Naive thymus-derived CD4-positive, alpha-beta T cell (primary cell): Measurements from ENCODE around the gene LILRA5. TPM values are rescaled to one million over a fixed set of nuclear protein-coding genes. Genes with fewer than 3 reads are reported as not detected.
"Not testable (repeated sequence)": the region's sequence is repeated elsewhere in the genome, so short reads cannot be mapped to it uniquely, and the experiment has no call there.

ENCODE experiments used
- ATAC-seq: fragments of 150-1000 bp; cut with Tn5 transposase; 2 replicates; pipeline ENCODE4 v1.10.0; 2021; ENCODE audit warnings: mild to moderate bottlenecking, moderate library complexity
- CTCF ChIA-PET: fragments of 350-600 bp; sonication (Branson Sonifier 250); formaldehyde crosslinking; loops from one replicate; lab custom pipeline; 2021; ENCODE audit warnings: antibody characterized with exemption; lab: Charles Lee
- POLR2A ChIA-PET: fragments of 350-600 bp; sonication (Branson Sonifier 250); formaldehyde crosslinking; loops from one replicate; lab custom pipeline; 2021; ENCODE audit warnings: antibody characterized with exemption, inconsistent platforms; lab: Charles Lee
- DNase-seq, 9 donors: peaks; one replicate each; pipeline versions ENCODE4 v3.0.0 to v3.0.0-alpha.2; 2020 to 2022; ENCODE audit warnings: mixed read lengths in 1 of 9
- H3K27ac ChIP-seq: one replicate; pipeline ENCODE4 v1.7.0; 2013; ENCODE audit warnings: mild to moderate bottlenecking, low read depth, low read length, moderate library complexity
- H3K27me3 ChIP-seq, 2 donors: one replicate each; pipeline ENCODE4 v1.7.0; 2013; ENCODE audit warnings: low read length in 2 of 2, mild to moderate bottlenecking in 2 of 2, moderate library complexity in 2 of 2; ENCODE audit not compliant: control insufficient read depth in 2 of 2, insufficient read depth in 2 of 2
- H3K36me3 ChIP-seq, 3 experiments: 1 replicate in 2 of 3; 2 replicates in 1 of 3; pipeline ENCODE4 v1.7.0; 2013; ENCODE audit warnings: low read length in 3 of 3, mild to moderate bottlenecking in 3 of 3, moderate library complexity in 1 of 3; ENCODE audit not compliant: insufficient read depth in 3 of 3, control insufficient read depth in 2 of 3
- H3K4me1 ChIP-seq, 2 donors: one replicate each; pipeline ENCODE4 v1.7.0; 2013; ENCODE audit warnings: low read length in 2 of 2, mild to moderate bottlenecking in 2 of 2, moderate library complexity in 1 of 2; ENCODE audit not compliant: control insufficient read depth in 2 of 2, insufficient read depth in 2 of 2
- H3K4me3 ChIP-seq: 2 replicates; pipeline ENCODE4 v1.7.0; 2013; ENCODE audit warnings: mild to moderate bottlenecking, low read length
- H3K9me3 ChIP-seq, 3 experiments: 1 replicate in 2 of 3; 2 replicates in 1 of 3; pipeline ENCODE4 v1.7.0; 2013; ENCODE audit warnings: low read length in 3 of 3; ENCODE audit not compliant: control insufficient read depth in 2 of 3
- H3K27ac Mint-ChIP-seq, 9 donors: one replicate each; pipeline ENCODE4 v1.8.0; 2020 to 2022; ENCODE audit warnings: mixed read lengths in 9 of 9, mild to moderate bottlenecking in 8 of 9, moderate library complexity in 5 of 9, inconsistent platforms in 2 of 9
- H3K27me3 Mint-ChIP-seq, 5 donors: one replicate each; pipeline ENCODE4 v1.8.0; 2021 to 2022; ENCODE audit warnings: mixed read lengths in 5 of 5, mild to moderate bottlenecking in 1 of 5
- H3K36me3 Mint-ChIP-seq, 5 donors: one replicate each; pipeline ENCODE4 v1.8.0; 2020 to 2022; ENCODE audit warnings: mixed read lengths in 5 of 5, mild to moderate bottlenecking in 3 of 5, inconsistent platforms in 1 of 5
- H3K4me1 Mint-ChIP-seq, 7 donors: one replicate each; pipeline ENCODE4 v1.8.0; 2020 to 2022; ENCODE audit warnings: mixed read lengths in 7 of 7, mild to moderate bottlenecking in 3 of 7, inconsistent platforms in 1 of 7
- H3K4me3 Mint-ChIP-seq, 10 donors: one replicate each; pipeline ENCODE4 v1.8.0; 2020 to 2022; ENCODE audit warnings: mild to moderate bottlenecking in 10 of 10, mixed read lengths in 10 of 10, moderate library complexity in 6 of 10, inconsistent platforms in 2 of 10
- H3K9me3 Mint-ChIP-seq, 11 donors: one replicate each; pipeline ENCODE4 v1.8.0; 2020 to 2022; ENCODE audit warnings: mixed read lengths in 11 of 11, mild to moderate bottlenecking in 4 of 11, inconsistent platforms in 1 of 11, moderate library complexity in 1 of 11
- intact Hi-C, 2 donors: fragments of 100-400 bp; cut with micrococcal nuclease; formaldehyde crosslinking; loops; one replicate each; pipeline ENCODE4 v1.15.1; 2023
- polyA plus RNA-seq, 2 donors: library from polyadenylated mRNA; unstranded; fragments of 300-500 nt; fragmentation: Illumina TruSeq; gene quantifications; one replicate each; pipeline ENCODE4 v1.2.3, GENCODE V29; 2021
- total RNA-seq, 6 experiments: library from RNA in 5 of 6; stranded (reverse) in 5 of 6; gene quantifications; 1 replicate in 5 of 6; 2 replicates in 1 of 6; pipeline ENCODE4 v1.2.3 and lab custom pipeline; 2021 to 2026

LILRA5 gene
- total and polyA plus RNA-seq, 7 experiments from 2014 or later = 0.32 to 82.1 (median 0.54) TPM; not detected in 2

- H3K27me3 ChIP-seq, H3K36me3 Mint-ChIP-seq, POLR2A ChIA-PET, DNase-seq, H3K9me3 ChIP-seq, H3K4me3 Mint-ChIP-seq, intact Hi-C loops, H3K4me1 ChIP-seq, CTCF ChIA-PET, H3K9me3 Mint-ChIP-seq, ATAC-seq, H3K4me3 ChIP-seq, H3K36me3 ChIP-seq, H3K27ac ChIP-seq, H3K4me1 Mint-ChIP-seq, H3K27ac Mint-ChIP-seq: not testable (repeated sequence)
- peaks cover 20 to 58% (median 29%) of the 10 kb centered on the region in 5 donors for H3K27me3 Mint-ChIP-seq
Measured at GRCh38 chr19:54277111-54277615, 35.8 kb downstream of the LILRA5 start.

- peaks cover 12 to 59% (median 24%) of the 10 kb centered on the region in 5 donors for H3K27me3 Mint-ChIP-seq
Measured at GRCh38 chr19:54275951-54276350, 37.0 kb downstream of the LILRA5 start.

GRCh38 chr19:54274516-54274915 lies 38.5 kb downstream of the LILRA5 start:
- POLR2A ChIA-PET, H3K4me3 ChIP-seq, H3K4me1 Mint-ChIP-seq, H3K36me3 ChIP-seq, H3K9me3 ChIP-seq, H3K36me3 Mint-ChIP-seq, ATAC-seq, H3K4me3 Mint-ChIP-seq, H3K27ac ChIP-seq, DNase-seq, H3K27ac Mint-ChIP-seq, H3K9me3 Mint-ChIP-seq, H3K27me3 ChIP-seq, intact Hi-C loops, H3K4me1 ChIP-seq, CTCF ChIA-PET: not testable (repeated sequence)
- H3K27me3 Mint-ChIP-seq = peaks cover 8 to 56% (median 19%) of the 10 kb centered on the region in 5 donors

More at GRCh38 chr19:54275951-54276350, 37.0 kb downstream of the LILRA5 start:
- peaks cover 0 to 4% (median 0%) of the 10 kb centered on the region in 7 donors for H3K4me1 Mint-ChIP-seq
- no peaks in the 10 kb centered on the region for H3K9me3 ChIP-seq
- H3K27ac ChIP-seq = no peak overlapping the region
- DNase-seq (no peak), ATAC-seq (no peak)
- no peaks in the 10 kb centered on the region for H3K9me3 Mint-ChIP-seq
- ChIA-PET POLR2A (no interaction called here), CTCF (no interaction called here)
- no peak overlapping the region for H3K4me3 Mint-ChIP-seq
- H3K27ac Mint-ChIP-seq = no peak overlapping the region
- H3K4me3 ChIP-seq = no peak overlapping the region
- no peaks in the 10 kb centered on the region for H3K36me3 Mint-ChIP-seq
- H3K4me1 ChIP-seq = no peaks in the 10 kb centered on the region
- H3K27me3 ChIP-seq = no peaks in the 10 kb centered on the region
- no peaks in the 10 kb centered on the region for H3K36me3 ChIP-seq
- intact Hi-C loops = no loop called here

GRCh38 chr19:54273821-54274220 lies 39.1 kb downstream of the LILRA5 start:
- H3K36me3 ChIP-seq = no peaks in the 10 kb centered on the region
- H3K4me1 Mint-ChIP-seq = peaks cover 0 to 2% (median 0%) of the 10 kb centered on the region in 7 donors
- no peaks in the 10 kb centered on the region for H3K27me3 ChIP-seq
- CTCF ChIA-PET = no interaction called here
- DNase-seq (no peak), ATAC-seq (no peak)
- POLR2A ChIA-PET = no interaction called here
- H3K9me3 ChIP-seq = no peaks in the 10 kb centered on the region
- no peak overlapping the region for H3K4me3 ChIP-seq
- no peaks in the 10 kb centered on the region for H3K4me1 ChIP-seq
- no peak overlapping the region for H3K27ac Mint-ChIP-seq
- intact Hi-C loops = no loop called here
- no peak overlapping the region for H3K27ac ChIP-seq
- peaks cover 5 to 50% (median 17%) of the 10 kb centered on the region in 5 donors for H3K27me3 Mint-ChIP-seq
- H3K4me3 Mint-ChIP-seq = no peak overlapping the region
- H3K9me3 Mint-ChIP-seq = no peaks in the 10 kb centered on the region
- no peaks in the 10 kb centered on the region for H3K36me3 Mint-ChIP-seq

GRCh38 chr19:54272181-54272580 lies 40.8 kb downstream of the LILRA5 start:
- H3K27ac ChIP-seq, H3K9me3 ChIP-seq, CTCF ChIA-PET, H3K27ac Mint-ChIP-seq, DNase-seq, H3K27me3 ChIP-seq, H3K4me1 Mint-ChIP-seq, H3K4me3 Mint-ChIP-seq, H3K36me3 ChIP-seq, H3K4me1 ChIP-seq, POLR2A ChIA-PET, H3K4me3 ChIP-seq, H3K36me3 Mint-ChIP-seq, H3K9me3 Mint-ChIP-seq, intact Hi-C loops: not testable (repeated sequence)
- peaks cover 5 to 40% (median 15%) of the 10 kb centered on the region in 5 donors for H3K27me3 Mint-ChIP-seq
- peak; percentile 40 for ATAC-seq

GRCh38 chr19:54271587-54271986 lies 41.4 kb downstream of the LILRA5 start:
- Mint-ChIP-seq H3K27ac (peak overlapping the region in 1 of 9 donors; percentile 28), H3K27me3 (peaks cover 5 to 40% (median 15%) of the 10 kb centered on the region in 5 donors)
- peak; percentile 66 for ATAC-seq
- H3K27me3 ChIP-seq, POLR2A ChIA-PET, H3K27ac ChIP-seq, H3K36me3 ChIP-seq, H3K4me1 Mint-ChIP-seq, H3K4me3 Mint-ChIP-seq, H3K4me3 ChIP-seq, H3K9me3 Mint-ChIP-seq, H3K9me3 ChIP-seq, H3K36me3 Mint-ChIP-seq, H3K4me1 ChIP-seq, DNase-seq, CTCF ChIA-PET, intact Hi-C loops: not testable (repeated sequence)

GRCh38 chr19:54271106-54271505 lies 41.9 kb downstream of the LILRA5 start:
- H3K4me3 Mint-ChIP-seq = no peak overlapping the region
- Histone ChIP-seq H3K4me3 (no peak overlapping the region), H3K36me3 (no peaks in the 10 kb centered on the region), H3K9me3 (no peaks in the 10 kb centered on the region), H3K4me1 (no peaks in the 10 kb centered on the region), H3K27me3 (no peaks in the 10 kb centered on the region), H3K27ac (no peak overlapping the region)
- peaks cover 5 to 37% (median 15%) of the 10 kb centered on the region in 5 donors for H3K27me3 Mint-ChIP-seq
- H3K4me1 Mint-ChIP-seq = peaks cover 0 to 2% (median 0%) of the 10 kb centered on the region in 7 donors
- ATAC-seq (peak; percentile 81), DNase-seq (no peak)
- intact Hi-C loops = no loop called here
- H3K9me3 Mint-ChIP-seq = no peaks in the 10 kb centered on the region
- ChIA-PET POLR2A (no interaction called here), CTCF (no interaction called here)
- no peaks in the 10 kb centered on the region for H3K36me3 Mint-ChIP-seq
- no peak overlapping the region for H3K27ac Mint-ChIP-seq
